Smooth muscle cell (in vitro differentiated cells): ENCODE measurements around the gene N4BP3. TPM values are rescaled to one million over a fixed set of nuclear protein-coding genes. Genes with fewer than 3 reads are reported as not detected.
"Not testable (repeated sequence)": the region's sequence is repeated elsewhere in the genome, so short reads cannot be mapped to it uniquely, and the experiment has no call there.

Experiments
- DNase-seq: peaks from one replicate; lab custom pipeline; 2025; ENCODE audit not compliant: unreplicated experiment; lab: John Stamatoyannopoulos, UW
- H2AFZ ChIP-seq: fragments of 200-600 bp; sonication (generic); 2 replicates; pipeline ENCODE4 v1.6.0; 2016; ENCODE audit warnings: antibody characterized with exemption, low read depth, mild to moderate bottlenecking
- H3F3A ChIP-seq: fragments of 200-600 bp; sonication (generic); 2 replicates; pipeline ENCODE4 v1.6.0; 2017; ENCODE audit warnings: antibody characterized with exemption, low read depth
- H3K27ac ChIP-seq: fragments of 200-600 bp; sonication (generic); 2 replicates; pipeline ENCODE4 v1.5.1; 2016; ENCODE audit warnings: low read depth, mild to moderate bottlenecking
- H3K27me3 ChIP-seq: fragments of 200-600 bp; sonication (generic); 2 replicates; pipeline ENCODE4 v1.6.1; 2016; ENCODE audit warnings: low read depth, mild to moderate bottlenecking
- H3K36me3 ChIP-seq: fragments of 200-600 bp; sonication (generic); 2 replicates; pipeline ENCODE4 v1.5.1; 2016; ENCODE audit warnings: low read depth
- H3K4me1 ChIP-seq: fragments of 200-600 bp; sonication (generic); 2 replicates; pipeline ENCODE4 v1.5.1; 2016; ENCODE audit warnings: low read depth
- H3K4me2 ChIP-seq: fragments of 200-600 bp; sonication (generic); 2 replicates; pipeline ENCODE4 v1.6.0; 2016; ENCODE audit warnings: mild to moderate bottlenecking
- H3K4me3 ChIP-seq: fragments of 200-600 bp; sonication (generic); 2 replicates; pipeline ENCODE4 v1.5.1; 2016; ENCODE audit warnings: mild to moderate bottlenecking
- H3K79me2 ChIP-seq: fragments of 200-600 bp; sonication (generic); 2 replicates; pipeline ENCODE4 v1.6.0; 2016; ENCODE audit warnings: low read depth, mild to moderate bottlenecking
- H3K9ac ChIP-seq: fragments of 200-600 bp; sonication (generic); 2 replicates; pipeline ENCODE4 v1.6.0; 2016; ENCODE audit warnings: low read depth
- H3K9me3 ChIP-seq: fragments of 200-600 bp; sonication (generic); replicated peaks from 2 replicates; pipeline ENCODE4 v1.5.1; 2016; ENCODE audit warnings: low read depth
- H4K20me1 ChIP-seq: fragments of 200-600 bp; sonication (generic); 2 replicates; pipeline ENCODE4 v1.6.0; 2016; ENCODE audit warnings: low read depth
- CTCF ChIP-seq: fragments of 200-600 bp; sonication (generic); IDR thresholded peaks from 2 replicates; pipeline ENCODE4 v1.5.1; 2017; ENCODE audit warnings: borderline replicate concordance, mild to moderate bottlenecking, antibody characterized with exemption; ENCODE audit not compliant: insufficient read depth, poor library complexity, severe bottlenecking
- WGBS: methylation state at CpG from one replicate; pipeline ENCODE4 v1.1.7; 2016; ENCODE audit warnings: low lambda C conversion rate; 5-methylcytosine and 5-hydroxymethylcytosine counted together
- polyA plus RNA-seq: library from polyadenylated mRNA; unstranded; fragments of >200 nt; fragmentation: Nextera tagmentation; extraction: Ambion mirVana; gene quantifications from 2 replicates; pipeline ENCODE4 v1.2.1, GENCODE V29; 2016
- total RNA-seq: library from RNA; depleted of rRNA; stranded (reverse); fragments of >200 nt; gene quantifications from 2 replicates; pipeline ENCODE4 v1.2.3, GENCODE V29; 2014

N4BP3 gene
- total and polyA plus RNA-seq, 2 experiments from 2014 or later: 0.39 to 1.3 TPM

GRCh38 chr5:178086266-178086665 is 27.1 kb upstream of the N4BP3 start:
- Histone ChIP-seq H3K4me3 (no peak overlapping the region), H3K4me1 (no peaks in the 10 kb centered on the region), H3K9ac (no peak overlapping the region), H3F3A (no peaks in the 10 kb centered on the region), H4K20me1 (no peaks in the 10 kb centered on the region), H3K9me3 (no peaks in the 10 kb centered on the region), H3K4me2 (no peak overlapping the region), H3K79me2 (no peaks in the 10 kb centered on the region), H3K27me3 (no peaks in the 10 kb centered on the region), H3K27ac (no peak overlapping the region), H3K36me3 (no peaks in the 10 kb centered on the region), H2AFZ (no peak overlapping the region)
- 48% methylated on average over 25 of the region's 25 CpGs for WGBS
- TF ChIP-seq CTCF: no peak
- DNase-seq: no peak

- not testable (repeated sequence) for H4K20me1 ChIP-seq, DNase-seq, H3K27ac ChIP-seq, H3K36me3 ChIP-seq, H3K4me3 ChIP-seq, H3K4me2 ChIP-seq, H3F3A ChIP-seq, H2AFZ ChIP-seq, H3K9ac ChIP-seq, H3K4me1 ChIP-seq, H3K79me2 ChIP-seq, H3K9me3 ChIP-seq, H3K27me3 ChIP-seq
- 92% methylated on average over 5 of the region's 5 CpGs for WGBS
Observed at GRCh38 chr5:178087199-178087598, 26.1 kb upstream of the N4BP3 start.

GRCh38 chr5:178090856-178091255 is 22.5 kb upstream of the N4BP3 start:
- H2AFZ ChIP-seq: no peak overlapping the region
- H3K36me3 ChIP-seq: no peaks in the 10 kb centered on the region
- H3K9me3 ChIP-seq: no peaks in the 10 kb centered on the region
- WGBS: 74% methylated on average over 6 of the region's 6 CpGs
- H3K4me1 ChIP-seq: no peaks in the 10 kb centered on the region
- H3K9ac ChIP-seq: no peak overlapping the region
- H3K27me3 ChIP-seq: no peaks in the 10 kb centered on the region
- no peak for TF ChIP-seq CTCF
- no peaks in the 10 kb centered on the region for H3F3A ChIP-seq
- H3K27ac ChIP-seq: no peak overlapping the region
- H4K20me1 ChIP-seq: no peaks in the 10 kb centered on the region
- DNase-seq: no peak
- no peak overlapping the region for H3K4me2 ChIP-seq
- H3K4me3 ChIP-seq: no peak overlapping the region
- H3K79me2 ChIP-seq: no peaks in the 10 kb centered on the region

- no peak for TF ChIP-seq CTCF
- H3K27ac ChIP-seq: no peak overlapping the region
Observed at GRCh38 chr5:178093134-178093533, 20.2 kb upstream of the N4BP3 start.

More at GRCh38 chr5:178093134-178093533, 20.2 kb upstream of the N4BP3 start:
- H3K9me3 ChIP-seq: no peaks in the 10 kb centered on the region
- no peak overlapping the region for H3K9ac ChIP-seq
- H3F3A ChIP-seq: no peaks in the 10 kb centered on the region
- H3K4me1 ChIP-seq: no peaks in the 10 kb centered on the region
- H4K20me1 ChIP-seq: no peaks in the 10 kb centered on the region
- 86% methylated on average over 2 of the region's 2 CpGs for WGBS
- H3K79me2 ChIP-seq: no peaks in the 10 kb centered on the region
- no peaks in the 10 kb centered on the region for H3K27me3 ChIP-seq
- no peak overlapping the region for H3K4me2 ChIP-seq
- H3K36me3 ChIP-seq: no peaks in the 10 kb centered on the region
- no peak for DNase-seq
- no peak overlapping the region for H2AFZ ChIP-seq
- H3K4me3 ChIP-seq: no peak overlapping the region
